ENCODE measurements around the gene B3GALNT2. TPM values are rescaled to one million over a fixed set of nuclear protein-coding genes. Genes with fewer than 3 reads are reported as not detected.
A peak's percentile ranks its signal among the peaks of the same experiment; 100 is the strongest.

B3GALNT2 gene
- total and polyA plus RNA-seq, 8 donors = 2.4 to 126 (median 14.7) TPM

- 85 to 92% (median 90%) methylated on average over 3 of the region's 3 CpGs for WGBS, 5 donors
- no peaks in the 10 kb centered on the region for H3K9me3 ChIP-seq
- no peaks in the 10 kb centered on the region for H3K27me3 ChIP-seq
- peaks cover 0 to 1% (median 0%) of the 10 kb centered on the region in 4 donors for H3K4me1 ChIP-seq
- no peak for DNase-seq
- H3K27ac ChIP-seq = no peak overlapping the region
- peaks cover 26 to 77% (median 66%) of the 10 kb centered on the region in 4 donors for H3K36me3 ChIP-seq
- TF ChIP-seq CTCF (IDR thresholded peaks at IDR 0.05) = no peak
- H3K4me3 ChIP-seq = no peak overlapping the region
- intact Hi-C loops (cut with DNase I; ENCODE audit: low total_unique reads) = no loop called here
Measured at GRCh38 chr1:235491644-235492043, 12.6 kb downstream of the B3GALNT2 start.

- Histone ChIP-seq H3K36me3 (peaks cover 10 to 75% (median 57%) of the 10 kb centered on the region in 4 donors), H3K27ac (no peak overlapping the region), H3K9me3 (no peaks in the 10 kb centered on the region), H3K4me3 (no peak overlapping the region), H3K4me1 (peaks cover 0 to 10% (median 0%) of the 10 kb centered on the region in 4 donors), H3K27me3 (no peaks in the 10 kb centered on the region)
- no peak for TF ChIP-seq POLR2A (IDR thresholded peaks at IDR 0.05)
- no peak for TF ChIP-seq EP300 (IDR thresholded peaks at IDR 0.05)
- no peak for TF ChIP-seq CTCF (IDR thresholded peaks at IDR 0.05)
- TF ChIP-seq POLR2AphosphoS5 (IDR thresholded peaks at IDR 0.05) = no peak
- DNase-seq = peak in 1 of 2 donors; percentile 17
- 28 to 47% (median 35%) methylated on average over 5 of the region's 5 CpGs for WGBS, 5 donors
- intact Hi-C loops (cut with DNase I; ENCODE audit: low total_unique reads) = no loop called here
Measured at GRCh38 chr1:235486321-235486720, 17.9 kb downstream of the B3GALNT2 start.

- Histone ChIP-seq H3K27me3 (no peaks in the 10 kb centered on the region), H3K4me3 (no peak overlapping the region), H3K27ac (no peak overlapping the region), H3K36me3 (peaks cover 10 to 75% (median 62%) of the 10 kb centered on the region in 4 donors), H3K4me1 (peaks cover 0 to 10% (median 0%) of the 10 kb centered on the region in 4 donors), H3K9me3 (no peaks in the 10 kb centered on the region)
- TF ChIP-seq POLR2A (IDR thresholded peaks at IDR 0.05) = no peak
- no peak for TF ChIP-seq CTCF (IDR thresholded peaks at IDR 0.05)
- no peak for TF ChIP-seq POLR2AphosphoS5 (IDR thresholded peaks at IDR 0.05)
- no peak for TF ChIP-seq EP300 (IDR thresholded peaks at IDR 0.05)
- intact Hi-C loops (cut with DNase I; ENCODE audit: low total_unique reads) = no loop called here
- DNase-seq = no peak
- 96 to 100% (median 98%) methylated on average over 2 of the region's 2 CpGs for WGBS, 5 donors
Measured at GRCh38 chr1:235485558-235485957, 18.7 kb downstream of the B3GALNT2 start.

GRCh38 chr1:235483090-235483489 is 21.2 kb downstream of the B3GALNT2 start:
- H3K9me3 ChIP-seq = no peaks in the 10 kb centered on the region
- no peak for DNase-seq
- 92 to 98% (median 95%) methylated on average over 5 of the region's 5 CpGs for WGBS, 5 donors
- TF ChIP-seq POLR2AphosphoS5 (IDR thresholded peaks at IDR 0.05) = no peak
- TF ChIP-seq CTCF (IDR thresholded peaks at IDR 0.05) = no peak
- H3K36me3 ChIP-seq = peaks cover 20 to 77% (median 68%) of the 10 kb centered on the region in 4 donors
- no peaks in the 10 kb centered on the region for H3K27me3 ChIP-seq
- intact Hi-C loops (cut with DNase I; ENCODE audit: low total_unique reads) = no loop called here
- no peak overlapping the region for H3K27ac ChIP-seq
- peaks cover 0 to 10% (median 0%) of the 10 kb centered on the region in 4 donors for H3K4me1 ChIP-seq
- no peak overlapping the region for H3K4me3 ChIP-seq
